Caco-2 (cell line): ENCODE measurements around the gene GHR. TPM values are rescaled to one million over a fixed set of nuclear protein-coding genes. Genes with fewer than 3 reads are reported as not detected.

ENCODE experiments used
- BruUV-seq: library from RNA; stranded (reverse); fragments of 400-500 nt; replicated peaks from 2 replicates; lab custom pipeline; 2021; lab: Mats Ljungman, UMichigan
- CTCF ChIA-PET: fragments of 300-600 bp; sonication (Branson Sonifier 250); formaldehyde crosslinking; loops from one replicate; lab custom pipeline; 2022; ENCODE audit warnings: antibody characterized with exemption; lab: Charles Lee
- POLR2A ChIA-PET: fragments of 300-600 bp; sonication (Branson Sonifier 250); formaldehyde crosslinking; loops from one replicate; lab custom pipeline; 2022; ENCODE audit warnings: antibody characterized with exemption; lab: Charles Lee
- DNase-seq, 2 experiments: peaks; one replicate each; pipeline versions ENCODE4 v3.0.0 to v3.0.0-alpha.2; 2020 to 2022
- H3K27me3 ChIP-seq: replicated peaks from 2 replicates; pipeline ENCODE4 v1.6.0; 2011; ENCODE audit warnings: low read length; ENCODE audit not compliant: control insufficient read depth, insufficient read depth
- H3K36me3 ChIP-seq: 2 replicates; pipeline ENCODE4 v1.5.1; 2011; ENCODE audit warnings: low read length; ENCODE audit not compliant: control insufficient read depth, insufficient read depth
- H3K4me1 ChIP-seq: fragments of 250-450 bp; sonication (Bioruptor Pico); 2 replicates; pipeline ENCODE4 v1.5.1; 2020; ENCODE audit warnings: mild to moderate bottlenecking
- H3K4me3 ChIP-seq: 2 replicates; pipeline ENCODE4 v1.5.1; 2011; ENCODE audit warnings: low read depth, mild to moderate bottlenecking, control low read depth, low read length
- H3K9me3 ChIP-seq: fragments of 250-450 bp; sonication (Bioruptor Pico); 2 replicates; pipeline ENCODE4 v1.5.1; 2020; ENCODE audit warnings: mild to moderate bottlenecking, moderate library complexity
- H3K27ac Mint-ChIP-seq: one replicate; pipeline ENCODE4 v1.8.0; 2022; ENCODE audit warnings: mixed read lengths; ENCODE audit not compliant: unreplicated experiment
- H3K27me3 Mint-ChIP-seq: one replicate; pipeline ENCODE4 v1.8.0; 2022; ENCODE audit warnings: mixed read lengths; ENCODE audit not compliant: insufficient read depth, unreplicated experiment
- H3K36me3 Mint-ChIP-seq: one replicate; pipeline ENCODE4 v1.8.0; 2022; ENCODE audit warnings: mild to moderate bottlenecking, mixed read lengths; ENCODE audit not compliant: insufficient read depth, unreplicated experiment
- H3K4me1 Mint-ChIP-seq: one replicate; pipeline ENCODE4 v1.8.0; 2022; ENCODE audit warnings: low read depth, mixed read lengths; ENCODE audit not compliant: unreplicated experiment
- H3K4me3 Mint-ChIP-seq: one replicate; pipeline ENCODE4 v1.8.0; 2022; ENCODE audit warnings: mild to moderate bottlenecking, moderate library complexity, mixed read lengths; ENCODE audit not compliant: unreplicated experiment
- H3K9me3 Mint-ChIP-seq: one replicate; pipeline ENCODE4 v1.8.0; 2022; ENCODE audit warnings: mixed read lengths; ENCODE audit not compliant: unreplicated experiment
- intact Hi-C: fragments of 100-400 bp; cut with micrococcal nuclease; formaldehyde crosslinking; loops from one replicate; pipeline ENCODE4 v1.10.0; 2022; ENCODE audit not compliant: unreplicated experiment
- total RNA-seq: library from RNA; stranded (reverse); gene quantifications from 2 replicates; pipeline ENCODE4 v1.2.3, GENCODE V29; 2022
- TF ChIP-seq, protein P1 (sequence below), 2 experiments: fragments of 200-600 bp in 1 of 2; IDR thresholded peaks; 1 replicate in 1 of 2; 2 replicates in 1 of 2; pipeline versions ENCODE4 v1.5.1 to v1.8.0; 2011 to 2022; ENCODE audit warnings: antibody characterized with exemption in 1 of 2, control low read depth in 1 of 2, inconsistent platforms in 1 of 2, low read depth in 1 of 2, low read length in 1 of 2, mild to moderate bottlenecking in 1 of 2, moderate library complexity in 1 of 2; ENCODE audit not compliant: insufficient read depth in 1 of 2, severe bottlenecking in 1 of 2, unreplicated experiment in 1 of 2

GHR gene
- total RNA-seq, 1 experiment from 2014 or later: 0.54 TPM

- no TSS peak for BruUV-seq
- Histone ChIP-seq H3K9me3 (no peaks in the 10 kb centered on the region), H3K27me3 (no peaks in the 10 kb centered on the region), H3K36me3 (no peaks in the 10 kb centered on the region), H3K4me3 (no peak overlapping the region), H3K4me1 (no peaks in the 10 kb centered on the region)
- TF ChIP-seq, protein P1, sequence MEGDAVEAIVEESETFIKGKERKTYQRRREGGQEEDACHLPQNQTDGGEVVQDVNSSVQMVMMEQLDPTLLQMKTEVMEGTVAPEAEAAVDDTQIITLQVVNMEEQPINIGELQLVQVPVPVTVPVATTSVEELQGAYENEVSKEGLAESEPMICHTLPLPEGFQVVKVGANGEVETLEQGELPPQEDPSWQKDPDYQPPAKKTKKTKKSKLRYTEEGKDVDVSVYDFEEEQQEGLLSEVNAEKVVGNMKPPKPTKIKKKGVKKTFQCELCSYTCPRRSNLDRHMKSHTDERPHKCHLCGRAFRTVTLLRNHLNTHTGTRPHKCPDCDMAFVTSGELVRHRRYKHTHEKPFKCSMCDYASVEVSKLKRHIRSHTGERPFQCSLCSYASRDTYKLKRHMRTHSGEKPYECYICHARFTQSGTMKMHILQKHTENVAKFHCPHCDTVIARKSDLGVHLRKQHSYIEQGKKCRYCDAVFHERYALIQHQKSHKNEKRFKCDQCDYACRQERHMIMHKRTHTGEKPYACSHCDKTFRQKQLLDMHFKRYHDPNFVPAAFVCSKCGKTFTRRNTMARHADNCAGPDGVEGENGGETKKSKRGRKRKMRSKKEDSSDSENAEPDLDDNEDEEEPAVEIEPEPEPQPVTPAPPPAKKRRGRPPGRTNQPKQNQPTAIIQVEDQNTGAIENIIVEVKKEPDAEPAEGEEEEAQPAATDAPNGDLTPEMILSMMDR (IDR thresholded peaks at IDR 0.05; ENCODE audit: insufficient read depth in 1 of 2, low read depth in 1 of 2, low read length in 1 of 2, severe bottlenecking in 1 of 2, unreplicated experiment in 1 of 2): no peak
- POLR2A ChIA-PET: no interaction called here
- no peak for DNase-seq
- Mint-ChIP-seq H3K36me3 (no peaks in the 10 kb centered on the region), H3K27ac (no peak overlapping the region), H3K27me3 (no peaks in the 10 kb centered on the region), H3K4me1 (no peaks in the 10 kb centered on the region), H3K4me3 (no peak overlapping the region), H3K9me3 (no peaks in the 10 kb centered on the region)
- intact Hi-C loops: no loop called here
- CTCF ChIA-PET: no interaction called here
Measured at GRCh38 chr5:42760426-42760825, 337.2 kb downstream of the GHR start.

DNA sequence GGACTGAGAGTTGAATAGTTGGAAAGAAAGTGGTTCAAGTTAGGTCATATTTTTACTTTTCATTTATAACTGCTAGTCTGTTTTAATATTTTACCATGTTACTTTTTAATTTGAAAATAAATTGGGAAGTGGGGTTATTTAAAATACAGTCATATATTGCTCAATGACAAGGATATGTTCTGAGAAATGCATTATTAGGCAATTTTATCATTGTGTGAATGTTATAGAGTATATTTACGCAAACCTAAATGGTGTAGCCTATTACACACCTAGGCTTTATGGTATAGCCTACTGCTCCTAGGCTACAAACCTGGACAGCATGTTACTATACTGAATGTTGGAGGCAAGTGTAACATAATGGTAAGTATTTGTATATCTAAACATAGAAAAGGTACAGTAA is 338.6 kb downstream of the GHR start:
- BruUV-seq: no TSS peak
- no peak overlapping the region for H3K4me3 ChIP-seq
- H3K9me3 ChIP-seq: no peaks in the 10 kb centered on the region
- H3K4me1 Mint-ChIP-seq: no peaks in the 10 kb centered on the region
- H3K27me3 ChIP-seq: no peaks in the 10 kb centered on the region
- no peaks in the 10 kb centered on the region for H3K4me1 ChIP-seq
- DNase-seq: no peak
- no peaks in the 10 kb centered on the region for H3K36me3 Mint-ChIP-seq
- H3K36me3 ChIP-seq: no peaks in the 10 kb centered on the region
- no peak overlapping the region for H3K4me3 Mint-ChIP-seq
- H3K9me3 Mint-ChIP-seq: no peaks in the 10 kb centered on the region
- ChIA-PET CTCF (no interaction called here), POLR2A (no interaction called here)
- H3K27ac Mint-ChIP-seq: no peak overlapping the region
- intact Hi-C loops: no loop called here
- no peaks in the 10 kb centered on the region for H3K27me3 Mint-ChIP-seq
- TF ChIP-seq, protein P1 (IDR thresholded peaks at IDR 0.05; ENCODE audit: insufficient read depth in 1 of 2, low read depth in 1 of 2, low read length in 1 of 2, severe bottlenecking in 1 of 2, unreplicated experiment in 1 of 2): no peak

DNA sequence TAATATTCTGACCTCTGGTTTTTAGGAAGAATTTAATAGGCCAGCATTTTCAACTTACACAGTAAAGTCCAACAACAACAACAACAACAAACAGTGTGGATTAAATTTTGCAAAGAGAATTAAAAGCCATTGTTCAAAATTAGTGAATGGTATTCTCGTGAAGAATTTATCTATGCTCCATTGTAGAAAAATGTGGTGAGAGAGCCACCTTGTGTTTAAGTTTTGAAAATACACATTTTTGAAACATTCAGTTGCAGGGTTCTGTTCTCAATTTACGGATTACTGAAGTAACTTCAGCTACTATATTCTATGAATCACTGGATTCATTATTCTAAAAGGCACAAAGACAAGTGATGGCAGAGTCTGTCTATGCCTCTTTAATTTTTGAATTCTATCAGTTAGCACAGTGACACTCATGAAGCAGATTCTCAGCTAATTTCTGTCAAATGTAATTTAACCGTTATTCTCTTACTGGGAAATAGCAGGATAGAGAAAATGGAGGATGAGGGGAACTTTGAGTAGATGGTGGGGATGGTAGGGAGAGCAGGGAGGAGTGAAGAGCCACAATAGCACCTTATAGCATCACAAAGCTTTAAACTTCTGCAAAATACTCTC is 344.4 kb downstream of the GHR start:
- Histone ChIP-seq H3K4me1 (peaks cover 12% of the 10 kb centered on the region), H3K36me3 (no peaks in the 10 kb centered on the region), H3K27me3 (no peaks in the 10 kb centered on the region), H3K4me3 (no peak overlapping the region), H3K9me3 (no peaks in the 10 kb centered on the region)
- H3K4me1 Mint-ChIP-seq: peaks cover 16% of the 10 kb centered on the region
- DNase-seq: peak in 1 of 2 experiments; percentile 31
- H3K27me3 Mint-ChIP-seq: no peaks in the 10 kb centered on the region
- POLR2A ChIA-PET: no interaction called here
- H3K27ac Mint-ChIP-seq: no peak overlapping the region
- intact Hi-C loops: loop anchor here (1.0 to 5.0 kb wide), 8 partner anchors 45 to 911 kb away; partner anchors contain the start of genes GHR and SELENOP
- CTCF ChIA-PET: interaction anchor here (0.6 to 1.8 kb wide), 7 partner anchors 15 to 762 kb away, joined by 3 to 17 read pairs (median 4); partner anchors contain the start of gene GHR
- H3K36me3 Mint-ChIP-seq: no peaks in the 10 kb centered on the region
- peaks cover 21% of the 10 kb centered on the region for H3K9me3 Mint-ChIP-seq
- peak overlapping the region; percentile 53 for H3K4me3 Mint-ChIP-seq
- no TSS peak for BruUV-seq
- TF ChIP-seq, protein P1 (IDR thresholded peaks at IDR 0.05; ENCODE audit: insufficient read depth in 1 of 2, low read depth in 1 of 2, low read length in 1 of 2, severe bottlenecking in 1 of 2, unreplicated experiment in 1 of 2): peak; percentile 24 to 63
